Inflammatory macrophage (primary cell): ENCODE results near the gene RIN3.
A peak's percentile ranks its signal among the peaks of the same experiment; 100 is the strongest.
"Not testable (repeated sequence)": the region's sequence is repeated elsewhere in the genome, so short reads cannot be mapped to it uniquely, and the experiment has no call there.

ENCODE experiments used
- DNase-seq, 2 donors: peaks; one replicate each; pipeline ENCODE4 v3.0.0-alpha.2; 2020 to 2022

The RIN3 gene

GRCh38 chr14:92531106-92531873 is 17.7 kb downstream of the RIN3 start:
- peak; percentile 92 to 98 for DNase-seq

- DNase-seq: no peak
These were observed 19.0 kb downstream of the RIN3 start for GRCh38 chr14:92532490-92533163.

GRCh38 chr14:92534932-92535643 is 21.5 kb downstream of the RIN3 start:
- DNase-seq: no peak

- DNase-seq: not testable (repeated sequence)
These were observed 22.6 kb downstream of the RIN3 start for GRCh38 chr14:92536231-92536630.

- no peak for DNase-seq
These were observed 24.9 kb downstream of the RIN3 start for GRCh38 chr14:92538412-92538985.

DNA sequence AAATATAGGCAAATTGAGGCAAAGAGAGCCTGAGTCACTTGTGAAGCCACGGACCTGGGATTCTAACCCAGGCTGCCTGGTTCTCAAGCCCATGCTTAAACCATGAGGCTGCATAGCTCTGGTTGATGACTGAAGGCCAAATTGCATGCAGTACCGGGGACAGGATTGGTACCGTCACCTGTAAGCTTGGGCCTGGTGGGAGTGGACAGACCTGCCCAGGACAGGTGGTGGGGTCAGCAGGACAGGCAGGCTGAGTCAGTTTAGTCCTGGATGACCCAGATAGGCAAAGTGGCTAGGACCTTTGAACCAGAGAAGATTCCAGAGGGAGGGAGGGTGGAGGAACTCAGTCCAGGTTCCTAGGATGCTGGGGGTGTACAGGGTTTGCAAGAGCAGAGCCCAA is 25.8 kb downstream of the RIN3 start:
- no peak for DNase-seq

DNA sequence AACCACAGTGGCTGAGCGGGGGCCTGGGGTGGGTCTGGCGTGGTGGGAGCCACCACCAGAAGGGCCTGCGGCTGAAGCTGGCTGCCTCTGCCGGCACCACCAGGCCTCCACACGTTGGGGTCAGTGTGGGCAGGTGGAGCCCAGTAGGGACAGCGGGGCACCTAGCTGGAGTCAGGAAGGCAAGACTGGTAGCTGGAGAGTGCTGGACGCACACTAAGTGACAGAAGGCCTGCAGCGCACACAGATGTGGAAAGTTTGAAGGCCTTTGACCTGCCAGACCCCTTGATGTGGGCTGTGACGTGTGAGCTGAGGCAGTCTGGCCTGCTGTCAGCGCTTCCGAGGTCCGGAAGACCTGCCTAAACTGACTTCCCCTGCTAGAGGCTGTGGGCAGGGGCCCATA is 26.3 kb downstream of the RIN3 start:
- DNase-seq: no peak

- DNase-seq: peak in 1 of 2 donors; percentile 47
These were observed 27.0 kb downstream of the RIN3 start for GRCh38 chr14:92540472-92541048.

DNA sequence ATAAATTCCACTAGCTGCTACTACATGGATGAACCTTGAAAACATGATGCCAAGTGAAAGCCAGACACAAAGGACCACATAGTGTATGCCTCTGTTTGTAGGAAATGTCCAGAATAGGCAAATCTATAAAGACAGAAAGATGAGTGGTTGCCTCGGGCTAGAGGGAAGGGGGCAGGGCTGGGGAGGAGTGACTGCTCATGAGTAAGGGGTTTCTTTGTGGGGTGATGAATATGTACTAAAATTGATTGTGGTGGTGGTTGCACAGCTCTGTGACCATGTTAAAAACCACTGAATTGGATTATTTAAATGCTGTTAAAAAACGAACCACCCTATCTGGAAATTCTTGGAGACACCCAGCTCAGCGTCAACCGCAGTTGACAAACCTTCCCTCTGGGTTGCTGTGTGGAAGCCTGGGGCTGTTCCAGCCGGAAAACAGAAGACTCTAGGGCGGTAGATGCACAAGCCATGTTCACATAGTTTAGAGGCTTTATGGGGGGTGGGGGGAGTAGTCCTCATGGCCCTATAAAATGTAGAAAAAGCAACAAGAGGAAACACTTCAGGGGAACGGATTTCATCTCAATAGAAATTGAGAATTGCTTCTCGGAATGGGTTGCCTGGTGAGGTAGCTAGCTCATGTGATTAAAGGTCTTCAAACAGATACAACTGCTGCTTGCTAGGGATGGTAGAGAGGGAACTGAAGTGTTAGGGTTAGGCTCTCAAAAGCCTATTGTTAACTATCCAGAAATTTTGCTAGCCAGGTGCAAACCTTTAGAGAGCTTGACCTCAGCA is 29.4 kb downstream of the RIN3 start:
- DNase-seq: no peak

DNA sequence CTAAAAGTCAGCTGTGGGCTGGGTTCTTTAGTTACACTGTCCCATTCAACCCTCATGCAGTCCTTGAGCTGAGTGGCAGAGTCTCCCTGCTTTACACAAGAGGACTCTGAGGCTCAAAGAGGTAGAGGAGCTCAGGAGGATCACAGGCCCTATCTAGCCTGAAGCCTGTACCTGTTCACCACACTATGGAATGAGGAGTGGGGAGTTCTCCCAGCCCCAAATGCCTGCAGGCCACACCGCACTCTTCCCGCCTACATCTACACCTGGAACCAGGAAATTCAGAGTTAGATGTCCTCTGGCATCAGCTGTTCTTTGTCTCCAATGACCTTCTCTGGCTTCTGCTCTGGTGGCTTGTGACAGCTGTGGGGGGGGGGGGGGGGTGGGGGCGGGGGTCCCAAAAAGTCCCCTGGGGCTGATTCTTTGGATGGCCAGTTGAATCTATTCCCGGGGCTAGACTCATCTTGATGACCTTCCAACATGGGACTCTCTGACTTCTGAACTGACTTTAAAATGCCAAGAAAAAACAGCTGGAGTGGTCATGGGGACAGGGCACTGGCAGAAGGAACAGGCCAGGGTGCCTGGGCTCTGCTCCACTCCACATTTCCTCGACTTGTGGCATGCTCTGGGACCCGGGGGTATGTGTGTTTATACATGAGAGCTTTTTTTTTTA is 30.6 kb downstream of the RIN3 start:
- no peak for DNase-seq

DNA sequence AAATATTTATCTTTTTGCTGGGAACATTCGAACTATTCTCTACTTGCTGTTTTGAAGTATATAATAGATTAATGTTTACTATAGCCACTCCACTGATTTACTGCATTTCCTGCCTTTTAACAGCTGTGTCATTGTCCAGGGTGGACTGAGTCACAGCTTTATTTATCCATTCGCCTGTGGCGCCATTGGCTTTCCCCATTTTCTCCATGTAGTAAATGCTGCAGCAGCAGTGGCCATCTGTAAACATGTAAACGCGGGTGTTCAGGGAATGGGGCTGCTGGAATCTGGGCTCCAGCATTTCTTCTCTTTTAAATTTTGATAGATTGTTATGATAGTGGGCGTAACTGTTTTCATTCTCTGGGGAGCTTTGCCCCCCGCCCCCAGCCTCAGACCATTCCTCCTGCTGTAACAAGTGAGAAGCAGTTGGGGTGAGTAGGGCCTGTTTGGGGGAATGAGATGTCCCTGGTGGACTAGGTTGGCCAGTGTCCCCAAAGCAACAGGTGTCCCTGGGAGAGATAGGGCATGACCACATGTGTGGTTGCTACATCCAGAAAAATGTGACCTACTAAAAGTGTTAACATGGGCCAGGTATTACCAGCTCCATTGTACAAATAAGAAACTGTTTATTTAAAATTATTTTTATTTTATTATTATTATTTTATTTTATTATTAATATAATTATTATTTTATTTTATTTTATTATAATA is 32.9 kb downstream of the RIN3 start:
- peak in 1 of 2 donors; percentile 18 for DNase-seq

DNA sequence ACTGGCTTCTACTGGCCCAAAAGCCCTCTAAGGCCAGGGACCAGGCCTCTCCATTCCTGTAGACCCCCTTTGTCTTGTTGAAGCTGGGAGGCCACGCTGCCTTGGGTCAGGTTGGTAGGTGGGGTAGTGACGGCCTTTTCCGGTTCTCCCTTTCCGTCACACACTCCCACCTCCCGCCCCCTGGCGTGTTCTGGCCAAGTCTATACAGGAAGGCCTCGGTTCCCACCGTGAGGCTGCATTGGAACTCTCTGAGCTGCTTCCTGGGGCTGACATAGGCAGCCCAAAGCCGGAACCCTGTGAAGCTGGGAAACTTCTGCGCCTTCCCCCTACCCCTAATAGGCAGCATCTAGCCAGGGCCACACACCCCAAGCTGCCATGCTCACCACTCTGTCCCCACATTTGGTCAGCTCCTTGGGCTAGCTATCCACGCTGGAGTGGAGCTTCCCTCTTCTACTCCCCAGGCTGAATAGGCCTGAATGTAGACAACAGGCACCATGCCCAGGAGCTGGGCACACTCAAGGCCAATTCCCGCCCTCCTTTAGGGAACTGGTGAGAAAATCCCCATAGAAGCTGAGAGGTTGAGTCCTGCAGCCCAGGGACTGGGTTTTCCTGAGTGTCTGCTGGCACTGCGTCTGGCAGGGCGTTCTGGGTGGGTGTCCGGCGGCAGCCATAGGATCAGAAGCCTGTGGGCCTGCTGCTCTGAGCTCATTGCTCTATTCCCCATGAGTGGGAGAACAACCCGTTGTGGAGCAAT is 35.7 kb downstream of the RIN3 start:
- DNase-seq: peak in 1 of 2 donors; percentile 87

- peak in 1 of 2 donors; percentile 55 for DNase-seq
These were observed 36.3 kb downstream of the RIN3 start for GRCh38 chr14:92549859-92550230.

DNA sequence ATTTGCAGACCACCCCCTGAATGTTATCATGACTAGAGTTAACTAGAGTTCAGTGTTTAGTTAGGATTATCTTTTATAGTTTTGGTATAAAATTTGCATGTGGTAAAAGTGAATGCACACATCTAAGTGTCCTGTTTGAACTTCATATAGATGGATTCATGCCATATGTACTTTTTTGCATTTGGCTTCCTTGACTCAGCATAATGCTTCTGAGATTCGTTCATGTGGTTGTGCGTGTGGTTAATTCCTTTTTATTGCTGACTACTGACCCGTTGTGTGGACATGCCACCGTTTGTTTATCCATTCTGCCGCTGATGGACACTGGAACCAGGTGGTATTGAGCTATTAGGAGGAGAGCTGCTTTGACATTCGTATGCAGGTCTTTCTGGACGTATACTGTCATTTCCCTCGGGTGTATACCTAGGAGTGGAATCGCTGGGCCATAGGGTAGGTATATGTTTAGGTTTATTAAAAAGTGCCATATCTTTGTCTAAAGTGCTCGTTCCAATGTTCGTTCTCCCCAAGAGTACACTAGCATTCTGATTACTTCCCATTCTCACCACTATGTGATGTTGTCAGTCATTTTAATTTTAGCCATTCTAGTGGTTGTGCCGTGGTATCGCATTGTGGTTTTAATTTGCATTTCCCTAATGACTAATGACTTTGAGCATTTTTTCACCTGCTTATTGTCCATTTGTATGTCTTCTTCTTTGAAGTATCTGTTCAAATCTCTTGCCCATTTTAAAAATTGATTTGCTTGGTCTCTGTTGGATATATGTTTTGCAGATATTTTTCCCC is 37.7 kb downstream of the RIN3 start:
- DNase-seq: peak; percentile 55 to 61

GRCh38 chr14:92552066-92552465 is 38.5 kb downstream of the RIN3 start:
- peak; percentile 57 to 77 for DNase-seq

- peak in 1 of 2 donors; percentile 23 for DNase-seq
These were observed 39.9 kb downstream of the RIN3 start for GRCh38 chr14:92553438-92553837.

GRCh38 chr14:92555465-92556111 is 42.0 kb downstream of the RIN3 start:
- DNase-seq: no peak

- peak; percentile 68 to 71 for DNase-seq
These were observed 42.7 kb downstream of the RIN3 start for GRCh38 chr14:92556255-92556741.
